Uterine smooth muscle cell (primary cell): Measurements from ENCODE around the gene GDNF. TPM values are rescaled to one million over a fixed set of nuclear protein-coding genes. Genes with fewer than 3 reads are reported as not detected.

Experiments
- total RNA-seq: library from RNA; depleted of rRNA; stranded (reverse); fragments of >200 nt; gene quantifications from 2 replicates; pipeline ENCODE4 v1.2.3, GENCODE V29; 2014

Gene GDNF, protein sequence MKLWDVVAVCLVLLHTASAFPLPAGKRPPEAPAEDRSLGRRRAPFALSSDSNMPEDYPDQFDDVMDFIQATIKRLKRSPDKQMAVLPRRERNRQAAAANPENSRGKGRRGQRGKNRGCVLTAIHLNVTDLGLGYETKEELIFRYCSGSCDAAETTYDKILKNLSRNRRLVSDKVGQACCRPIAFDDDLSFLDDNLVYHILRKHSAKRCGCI
- 0.25 and 2.1 TPM in 2 replicates for total RNA-seq

GRCh38 chr5:37839407-37840052, at the start of gene GDNF:
TSS of gene GDNF (minus strand) at chr5:37840041. CDS start at chr5:37834796, 5,245 bp downstream.

